ENCODE measurements around the gene EPHB1.

- no peak for TF ChIP-seq REST (IDR thresholded peaks at IDR 0.05; ENCODE audit: insufficient read depth in 1 of 2, low read depth in 2 of 2, low read length in 2 of 2)
- no peak for TF ChIP-seq TAF1 (IDR thresholded peaks at IDR 0.05; ENCODE audit: borderline replicate concordance, insufficient read depth, low read length)
- TF ChIP-seq POLR2AphosphoS5 (IDR thresholded peaks at IDR 0.05; ENCODE audit: low read depth, low read length) = no peak
These were observed 5.0 kb upstream of the EPHB1 start for GRCh38 chr3:134790065-134790464.

Data from PFSK-1 (cell line).